ENCODE results near the gene STAM2.

Gene STAM2

GRCh38 chr2:152088006-152088405, 87.6 kb downstream of the STAM2 start:
- Histone ChIP-seq H3K27me3 (ENCODE audit: insufficient read depth, low read depth) (no peaks in the 10 kb centered on the region), H4K20me1 (ENCODE audit: insufficient read depth) (no peaks in the 10 kb centered on the region), H3K4me1 (ENCODE audit: low read depth, poor library complexity, severe bottlenecking) (no peaks in the 10 kb centered on the region), H3K9ac (no peak overlapping the region), H3K4me2 (no peak overlapping the region), H3K27ac (no peak overlapping the region), H2AFZ (ENCODE audit: low read depth) (no peak overlapping the region), H3K4me3 (IDR thresholded peaks at IDR 0.05; ENCODE audit: insufficient read depth, low read depth, low read length) (no peak overlapping the region), H3K79me2 (ENCODE audit: insufficient read depth, low read depth) (no peaks in the 10 kb centered on the region), H3K36me3 (ENCODE audit: insufficient read depth) (no peaks in the 10 kb centered on the region; the same call in 1 of the 2 replicates)
- TF ChIP-seq CTCF (conservative IDR thresholded peaks at IDR 0.05; ENCODE audit: low read depth, low read length) = no peak

GRCh38 chr2:152086231-152086630, 89.3 kb downstream of the STAM2 start:
- no peak for TF ChIP-seq CTCF (conservative IDR thresholded peaks at IDR 0.05; ENCODE audit: low read depth, low read length)
- Histone ChIP-seq H3K4me2 (no peak overlapping the region), H2AFZ (ENCODE audit: low read depth) (no peak overlapping the region), H3K36me3 (ENCODE audit: insufficient read depth) (no peaks in the 10 kb centered on the region; the same call in 1 of the 2 replicates), H3K79me2 (ENCODE audit: insufficient read depth, low read depth) (no peaks in the 10 kb centered on the region), H3K27me3 (ENCODE audit: insufficient read depth, low read depth) (no peaks in the 10 kb centered on the region), H3K4me1 (ENCODE audit: low read depth, poor library complexity, severe bottlenecking) (no peaks in the 10 kb centered on the region), H3K27ac (no peak overlapping the region), H3K9ac (no peak overlapping the region), H3K4me3 (IDR thresholded peaks at IDR 0.05; ENCODE audit: insufficient read depth, low read depth, low read length) (no peak overlapping the region), H4K20me1 (ENCODE audit: insufficient read depth) (no peaks in the 10 kb centered on the region)

DNA sequence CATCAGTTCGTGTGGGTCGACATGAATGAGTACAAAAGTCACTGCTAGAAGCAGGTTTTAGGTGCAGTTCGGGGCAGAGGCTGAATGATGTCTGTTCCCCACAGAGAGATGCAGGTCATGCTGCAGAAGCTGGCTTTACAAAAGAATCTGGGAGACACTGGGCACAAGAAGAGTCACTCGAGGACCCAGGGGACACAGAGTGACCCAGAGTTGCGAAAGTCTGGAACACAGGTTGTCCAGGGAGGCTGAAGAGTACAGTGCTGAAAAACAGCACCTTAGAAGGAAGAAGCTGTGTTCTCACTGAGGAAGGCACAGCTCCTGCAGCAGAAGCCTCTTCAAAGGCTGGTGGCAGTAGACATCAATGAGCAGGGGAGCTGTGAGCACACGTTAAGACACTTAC, 91.5 kb downstream of the STAM2 start:
- Histone ChIP-seq H3K36me3 (ENCODE audit: insufficient read depth) (no peaks in the 10 kb centered on the region; the same call in 1 of the 2 replicates), H3K4me3 (IDR thresholded peaks at IDR 0.05; ENCODE audit: insufficient read depth, low read depth, low read length) (no peak overlapping the region), H3K4me2 (no peak overlapping the region), H3K9ac (no peak overlapping the region), H4K20me1 (ENCODE audit: insufficient read depth) (no peaks in the 10 kb centered on the region), H2AFZ (ENCODE audit: low read depth) (no peak overlapping the region), H3K27ac (no peak overlapping the region), H3K27me3 (ENCODE audit: insufficient read depth, low read depth) (no peaks in the 10 kb centered on the region), H3K79me2 (ENCODE audit: insufficient read depth, low read depth) (no peaks in the 10 kb centered on the region), H3K4me1 (ENCODE audit: low read depth, poor library complexity, severe bottlenecking) (no peaks in the 10 kb centered on the region)
- TF ChIP-seq CTCF (conservative IDR thresholded peaks at IDR 0.05; ENCODE audit: low read depth, low read length) = no peak

- no peaks in the 10 kb centered on the region; the same call in 1 of the 2 replicates for H3K36me3 ChIP-seq (ENCODE audit: insufficient read depth)
- H4K20me1 ChIP-seq (ENCODE audit: insufficient read depth) = no peaks in the 10 kb centered on the region
- H3K27ac ChIP-seq = no peak overlapping the region
- H3K4me2 ChIP-seq = no peak overlapping the region
- no peaks in the 10 kb centered on the region for H3K79me2 ChIP-seq (ENCODE audit: insufficient read depth, low read depth)
- H3K4me3 ChIP-seq (IDR thresholded peaks at IDR 0.05; ENCODE audit: insufficient read depth, low read depth, low read length) = no peak overlapping the region
- no peak overlapping the region for H3K9ac ChIP-seq
- H3K27me3 ChIP-seq (ENCODE audit: insufficient read depth, low read depth) = no peaks in the 10 kb centered on the region
- H3K4me1 ChIP-seq (ENCODE audit: low read depth, poor library complexity, severe bottlenecking) = no peaks in the 10 kb centered on the region
- no peak overlapping the region for H2AFZ ChIP-seq (ENCODE audit: low read depth)
- TF ChIP-seq CTCF (conservative IDR thresholded peaks at IDR 0.05; ENCODE audit: low read depth, low read length) = no peak
Measured at GRCh38 chr2:152083202-152083875, 92.2 kb downstream of the STAM2 start.
